Stimulated activated memory B cell treated with anti-CD40 and anti-IgM and Interleukin-4, amounts not matched to agents 10 μg/mL and 1 μg/mL and 100 μg/mL, for 72 hours (primary cell): ENCODE measurements around the gene BOLA2B.
"Not testable (repeated sequence)": the region's sequence is repeated elsewhere in the genome, so short reads cannot be mapped to it uniquely, and the experiment has no call there.

Experiments used
- ATAC-seq: fragments of 150-1000 bp; cut with Tn5 transposase; 2 replicates; pipeline ENCODE4 v1.10.0; 2021
- H3K27ac Mint-ChIP-seq: one replicate; pipeline ENCODE4 v1.8.0; 2022; ENCODE audit warnings: mild to moderate bottlenecking, mixed read lengths
- H3K27me3 Mint-ChIP-seq: one replicate; pipeline ENCODE4 v1.8.0; 2022; ENCODE audit warnings: mixed read lengths
- H3K36me3 Mint-ChIP-seq: one replicate; pipeline ENCODE4 v1.8.0; 2022; ENCODE audit warnings: mixed read lengths
- H3K4me1 Mint-ChIP-seq: one replicate; pipeline ENCODE4 v1.8.0; 2022; ENCODE audit warnings: mixed read lengths
- H3K4me3 Mint-ChIP-seq: one replicate; pipeline ENCODE4 v1.8.0; 2022; ENCODE audit warnings: mild to moderate bottlenecking, moderate library complexity, mixed read lengths
- H3K9me3 Mint-ChIP-seq: one replicate; pipeline ENCODE4 v1.8.0; 2022; ENCODE audit warnings: mixed read lengths

Gene BOLA2B

DNA sequence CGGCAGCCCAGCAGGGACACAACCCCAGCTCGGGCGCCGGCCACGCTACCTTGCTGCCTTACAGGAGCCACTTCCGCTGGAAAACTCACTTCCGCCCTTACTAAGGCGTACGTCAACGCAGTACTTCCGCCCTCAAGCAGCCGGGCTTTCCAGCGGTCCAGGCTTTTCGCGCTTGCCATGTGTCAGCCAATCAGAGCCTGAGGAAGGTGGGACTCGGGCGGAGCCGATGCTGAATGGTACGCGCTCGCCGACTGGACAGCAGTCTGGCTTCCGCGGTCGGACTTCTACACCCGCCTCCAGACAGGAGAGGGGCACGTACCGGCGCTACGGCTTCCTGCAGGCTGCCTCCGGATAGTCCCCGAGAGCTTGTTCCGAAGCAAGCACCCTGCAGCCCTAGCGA lies at the start of gene BOLA2B, which contains the start of gene SLX1A:
BOLA2B (minus strand) TSS at position 52 of the 400 bp plus-strand sequence. CDS start 71 bp downstream, outside the sequence.
SLX1A (plus strand) TSS at position 261 of the 400 bp plus-strand sequence. CDS start 210 bp downstream, outside the sequence.
- ATAC-seq = peak; percentile 96
- not testable (repeated sequence) for H3K4me3 Mint-ChIP-seq, H3K36me3 Mint-ChIP-seq, H3K9me3 Mint-ChIP-seq, H3K4me1 Mint-ChIP-seq, H3K27ac Mint-ChIP-seq, H3K27me3 Mint-ChIP-seq

DNA sequence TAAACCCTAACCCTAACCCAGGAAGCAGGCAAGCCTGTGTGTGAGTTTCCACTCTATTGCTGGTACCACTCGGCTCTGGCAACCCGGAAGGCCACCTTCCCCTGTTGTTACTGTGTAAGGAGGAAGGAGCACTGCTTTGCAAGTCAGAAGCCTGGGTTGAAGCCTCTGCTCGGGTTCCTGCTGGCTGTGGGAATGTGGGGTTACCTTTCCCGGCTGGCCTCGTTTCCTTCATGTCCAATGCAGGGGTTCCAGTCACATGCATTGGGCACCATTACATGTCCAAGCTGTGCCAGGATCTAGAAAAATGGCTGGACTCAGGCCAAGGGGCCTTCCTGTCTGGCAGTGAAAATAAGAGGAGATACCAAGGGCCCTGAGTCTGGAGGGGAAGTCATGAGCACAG lies 23.6 kb upstream of the BOLA2B start:
- H3K9me3 Mint-ChIP-seq, H3K27ac Mint-ChIP-seq, H3K36me3 Mint-ChIP-seq, H3K4me3 Mint-ChIP-seq, ATAC-seq, H3K4me1 Mint-ChIP-seq, H3K27me3 Mint-ChIP-seq: not testable (repeated sequence)

DNA sequence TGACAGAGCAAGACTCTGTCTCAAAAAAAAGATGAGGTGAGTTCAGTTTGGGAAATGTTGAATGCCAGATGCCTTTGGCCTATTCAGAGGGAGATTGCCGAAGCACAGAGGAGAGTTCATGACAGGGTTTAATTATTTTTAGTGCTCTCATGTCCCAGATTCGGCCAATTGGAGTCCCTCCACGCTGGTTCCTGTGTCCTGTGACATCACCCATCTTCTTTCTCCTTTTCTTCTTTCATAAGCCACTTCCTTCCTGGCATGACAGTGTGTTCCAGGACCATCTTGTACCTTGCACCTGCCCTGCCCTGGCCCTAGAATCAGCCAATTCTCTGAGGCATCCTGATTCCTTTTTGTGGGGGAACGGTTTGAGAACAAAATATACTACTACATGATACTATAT lies 17.9 kb upstream of the BOLA2B start:
- not testable (repeated sequence) for H3K4me3 Mint-ChIP-seq, H3K4me1 Mint-ChIP-seq, H3K36me3 Mint-ChIP-seq, H3K9me3 Mint-ChIP-seq, H3K27ac Mint-ChIP-seq, H3K27me3 Mint-ChIP-seq, ATAC-seq

DNA sequence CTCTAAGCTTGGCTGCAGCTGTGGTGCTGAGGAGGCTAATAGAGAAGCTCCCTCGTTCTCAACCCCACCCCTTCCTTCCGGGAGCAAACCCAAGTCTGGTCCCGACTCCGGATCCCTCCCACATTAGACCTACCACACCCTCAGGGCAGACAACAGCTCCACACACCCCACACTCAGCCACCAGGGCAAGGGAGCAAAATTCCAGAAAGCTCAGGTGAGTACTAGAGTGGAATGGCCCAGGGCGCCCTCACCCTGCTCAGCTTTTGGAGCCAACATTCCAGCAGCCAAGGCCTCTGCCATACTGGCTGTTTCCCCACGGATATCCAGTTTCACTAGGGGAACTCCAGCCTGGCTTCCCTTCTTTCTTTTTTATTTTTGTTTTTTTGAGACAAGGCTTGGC lies 15.6 kb upstream of the BOLA2B start:
- H3K27me3 Mint-ChIP-seq, H3K4me1 Mint-ChIP-seq, H3K4me3 Mint-ChIP-seq, H3K36me3 Mint-ChIP-seq, H3K27ac Mint-ChIP-seq, H3K9me3 Mint-ChIP-seq: not testable (repeated sequence)
- peak; percentile 51 for ATAC-seq

DNA sequence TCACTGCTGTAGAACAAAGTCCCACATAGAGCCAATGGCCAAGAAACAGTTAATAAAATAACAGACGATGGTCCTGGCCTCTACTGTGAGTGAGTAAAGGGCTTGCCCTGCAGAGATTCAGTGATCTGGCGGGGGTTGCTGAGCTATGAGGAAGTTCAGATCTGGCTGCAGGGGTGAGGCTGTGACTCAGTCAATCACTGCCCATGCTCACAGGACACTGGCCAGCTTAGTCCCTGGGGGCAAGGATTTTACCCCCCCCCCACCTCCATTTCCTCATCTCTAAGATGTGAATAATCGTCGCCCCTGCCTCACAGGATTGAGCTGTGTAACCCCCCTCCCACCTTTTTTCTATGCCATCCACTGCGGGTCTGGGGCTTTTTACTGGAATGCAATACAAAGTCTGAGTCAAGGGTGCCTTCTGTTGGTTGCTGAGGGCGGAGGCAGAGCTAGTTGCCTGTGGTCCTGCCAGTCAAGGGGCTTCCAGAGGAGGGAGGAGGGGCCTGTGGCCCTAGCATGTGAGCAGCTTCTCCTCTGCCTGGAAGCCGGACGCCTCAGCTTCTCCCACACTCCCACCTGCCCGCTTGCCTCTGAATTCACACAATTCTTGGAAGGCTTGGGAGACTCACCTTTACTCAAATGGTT lies 13.7 kb upstream of the BOLA2B start:
- not testable (repeated sequence) for H3K27ac Mint-ChIP-seq, H3K4me1 Mint-ChIP-seq, H3K9me3 Mint-ChIP-seq, H3K4me3 Mint-ChIP-seq, H3K36me3 Mint-ChIP-seq, H3K27me3 Mint-ChIP-seq
- peak; percentile 51 for ATAC-seq

DNA sequence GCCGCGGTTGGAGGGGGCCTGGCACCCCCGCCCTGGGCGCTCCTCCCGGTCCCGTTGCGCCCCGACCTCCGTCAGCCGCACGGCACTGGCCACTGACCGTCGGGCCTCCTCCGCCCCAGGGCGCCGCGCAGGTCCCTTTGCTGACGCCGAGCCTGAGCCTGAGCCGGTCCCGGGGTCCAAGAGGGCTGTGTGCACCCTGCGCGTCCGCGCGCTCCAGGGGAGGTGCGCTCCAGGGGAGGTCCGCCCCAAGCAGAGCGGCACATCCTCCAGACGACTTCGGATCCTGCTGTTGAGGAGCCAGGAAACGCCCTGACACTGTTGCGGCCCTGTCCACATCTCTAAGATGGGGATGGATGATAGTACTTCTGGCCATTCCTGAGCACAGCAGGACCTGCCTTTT lies 12.8 kb upstream of the BOLA2B start:
- H3K27me3 Mint-ChIP-seq, H3K4me3 Mint-ChIP-seq, H3K36me3 Mint-ChIP-seq, H3K27ac Mint-ChIP-seq, H3K4me1 Mint-ChIP-seq, H3K9me3 Mint-ChIP-seq: not testable (repeated sequence)
- peak; percentile 37 for ATAC-seq

DNA sequence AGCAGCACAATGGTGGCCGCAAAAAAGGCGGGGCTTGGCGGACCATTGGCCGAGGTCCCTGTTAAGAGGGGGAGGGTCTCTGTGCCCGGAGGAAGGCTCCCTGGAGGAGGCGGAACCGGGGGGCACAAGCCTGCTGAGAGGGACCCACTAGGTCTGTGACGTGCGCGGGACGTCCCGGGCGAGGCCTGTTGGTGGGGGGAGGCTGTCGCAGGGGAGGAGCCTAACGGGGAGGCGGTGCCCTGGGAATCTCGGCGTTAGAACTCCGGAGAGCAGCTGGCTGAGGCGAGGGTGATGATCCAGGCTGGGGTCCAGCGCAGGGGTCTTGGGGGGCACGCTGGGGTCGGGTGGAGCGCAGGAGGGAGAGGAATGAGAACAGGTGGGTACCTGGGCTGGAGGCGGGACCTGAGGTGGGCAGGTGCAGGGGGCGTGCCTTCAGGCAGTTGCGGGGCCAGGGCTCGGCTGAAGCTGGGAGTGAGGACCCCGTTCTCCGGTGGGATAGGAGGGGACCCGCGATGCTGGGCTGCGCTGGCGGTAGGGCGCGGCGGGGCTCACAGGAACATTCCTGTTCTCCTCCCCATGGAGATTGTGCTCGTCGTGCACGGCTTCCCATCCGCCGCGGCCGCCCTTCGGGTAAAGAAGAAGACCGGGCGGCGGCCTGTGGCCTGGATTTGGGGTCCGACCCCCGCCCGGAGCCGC lies 12.2 kb upstream of the BOLA2B start:
- H3K27ac Mint-ChIP-seq, H3K9me3 Mint-ChIP-seq, H3K36me3 Mint-ChIP-seq, H3K4me1 Mint-ChIP-seq, H3K27me3 Mint-ChIP-seq, H3K4me3 Mint-ChIP-seq: not testable (repeated sequence)
- ATAC-seq = peak; percentile 75

DNA sequence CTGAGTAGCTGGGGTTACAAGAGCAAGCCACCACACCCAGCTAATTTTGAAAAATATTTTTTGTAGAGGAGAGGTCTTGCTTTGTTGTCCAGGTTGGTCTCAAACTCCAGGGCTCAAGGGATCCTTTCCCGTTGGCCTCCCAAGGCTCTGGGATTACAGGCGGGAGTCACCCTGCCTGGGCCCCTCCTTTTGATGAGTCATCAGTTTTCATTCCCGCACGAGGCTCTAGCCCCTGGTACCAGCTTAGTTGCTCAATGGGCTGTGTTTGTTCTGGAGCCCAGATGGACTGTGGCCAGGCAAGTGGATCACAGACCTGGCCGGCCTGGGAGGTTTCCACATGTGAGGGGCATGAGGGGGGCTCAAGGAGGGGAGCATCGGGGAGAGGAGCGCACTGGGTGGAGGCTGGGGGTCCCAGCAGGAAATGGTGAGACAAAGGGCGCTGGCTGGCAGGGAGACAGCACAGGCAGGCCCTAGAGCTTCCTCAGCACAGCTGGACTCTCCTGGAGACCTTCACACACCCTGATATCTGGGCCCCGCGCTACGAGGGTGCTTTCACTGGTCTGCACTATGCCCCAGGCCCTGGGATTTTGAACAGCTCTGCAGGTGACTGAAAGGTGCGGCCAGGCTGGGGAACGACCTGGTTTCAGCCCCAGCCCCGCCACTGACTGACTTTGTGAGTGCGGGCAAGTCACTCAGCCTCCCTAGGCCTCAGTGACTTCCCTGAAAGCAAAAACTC lies 6.3 kb upstream of the BOLA2B start:
- H3K27ac Mint-ChIP-seq, ATAC-seq: not testable (repeated sequence)

DNA sequence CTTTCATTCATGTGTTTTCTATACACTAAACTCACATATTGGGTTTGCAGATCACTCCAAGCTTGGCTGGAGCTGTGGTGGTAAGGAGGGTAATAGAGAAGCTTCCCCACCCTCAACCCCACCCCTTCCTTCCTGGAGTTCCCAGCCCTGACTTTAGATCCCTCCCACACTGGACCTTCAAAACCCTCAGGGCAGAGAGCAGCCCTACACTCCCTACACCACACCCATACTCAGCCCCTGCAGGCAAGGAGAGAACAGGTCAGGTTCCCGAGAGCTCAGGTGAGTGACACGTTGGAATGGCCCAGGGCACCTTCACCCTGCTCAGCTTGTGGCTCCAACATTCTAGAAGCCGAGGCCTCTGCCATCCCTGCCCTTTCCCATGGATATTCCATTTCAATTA lies 5.6 kb upstream of the BOLA2B start, which contains the start of gene SULT1A3:
SULT1A3 (plus strand) TSS at position 207 of the 400 bp plus-strand sequence. CDS start 1,474 bp downstream, outside the sequence.
- not testable (repeated sequence) for H3K4me3 Mint-ChIP-seq, ATAC-seq, H3K27ac Mint-ChIP-seq, H3K36me3 Mint-ChIP-seq, H3K4me1 Mint-ChIP-seq, H3K27me3 Mint-ChIP-seq, H3K9me3 Mint-ChIP-seq

More for the DNA sequence above, 6.3 kb upstream of the BOLA2B start:
- H3K27me3 Mint-ChIP-seq, H3K9me3 Mint-ChIP-seq, H3K4me1 Mint-ChIP-seq, H3K4me3 Mint-ChIP-seq, H3K36me3 Mint-ChIP-seq: not testable (repeated sequence)

DNA sequence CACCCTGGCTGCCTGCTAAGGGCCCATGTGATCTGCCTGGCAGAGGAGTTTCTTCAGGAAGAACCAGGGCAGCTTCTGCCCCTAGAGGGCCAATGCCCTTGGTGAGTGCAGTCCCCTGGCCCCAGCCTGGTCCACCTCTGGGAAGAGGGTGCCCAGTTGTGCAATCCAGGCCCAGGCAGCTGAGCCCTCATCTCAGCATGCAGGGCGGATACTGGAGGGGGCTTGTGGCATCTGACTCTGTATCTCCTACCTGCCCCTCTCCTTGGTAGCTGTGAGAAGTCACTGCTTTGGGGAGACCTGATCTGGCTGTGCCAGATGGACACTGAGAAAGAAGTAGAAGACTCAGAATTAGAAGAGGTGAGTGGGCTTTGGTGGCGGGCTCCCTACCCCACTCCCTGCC lies 3.5 kb upstream of the BOLA2B start:
- not testable (repeated sequence) for H3K4me1 Mint-ChIP-seq, H3K36me3 Mint-ChIP-seq, H3K9me3 Mint-ChIP-seq, H3K27me3 Mint-ChIP-seq, H3K4me3 Mint-ChIP-seq, ATAC-seq, H3K27ac Mint-ChIP-seq

DNA sequence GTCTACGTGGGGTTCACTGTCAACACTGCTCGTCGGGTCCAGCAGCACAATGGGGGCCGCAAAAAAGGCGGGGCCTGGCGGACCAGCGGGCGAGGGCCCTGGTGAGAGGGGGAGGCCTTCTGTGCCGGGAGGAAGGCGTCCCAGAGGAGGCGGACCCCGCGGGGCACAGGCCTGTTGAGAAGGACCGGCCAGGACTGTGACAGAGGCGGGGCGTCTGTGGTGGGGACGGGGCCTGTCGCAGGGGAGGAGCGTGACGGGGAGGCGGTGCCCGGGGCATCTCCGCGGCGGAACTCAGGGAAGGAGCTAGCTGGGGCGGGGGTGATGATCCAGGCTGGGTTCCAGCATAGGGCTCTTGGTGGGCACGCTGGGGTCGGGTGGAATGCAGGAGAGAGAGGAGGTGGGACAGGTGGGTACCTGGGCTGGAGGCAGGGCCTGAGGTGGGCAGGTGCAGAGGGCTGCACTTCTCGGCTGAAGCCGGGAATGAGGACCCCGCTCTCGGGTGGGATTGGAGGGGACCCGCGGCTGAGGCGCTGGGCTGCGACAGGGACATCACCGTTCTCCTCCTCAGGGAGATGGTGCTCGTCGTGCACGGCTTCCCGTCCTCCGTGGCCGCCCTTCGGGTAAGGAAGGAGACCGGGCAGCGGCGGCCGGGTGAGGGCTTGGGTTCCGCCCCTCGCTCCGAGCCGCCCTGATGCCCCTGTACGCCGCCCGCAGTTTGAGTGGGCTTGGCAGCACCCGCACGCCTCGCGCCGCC lies 883 bp upstream of the BOLA2B start:
- H3K4me1 Mint-ChIP-seq, H3K36me3 Mint-ChIP-seq, H3K27me3 Mint-ChIP-seq, H3K9me3 Mint-ChIP-seq, H3K4me3 Mint-ChIP-seq, H3K27ac Mint-ChIP-seq: not testable (repeated sequence)
- ATAC-seq = peak; percentile 88

DNA sequence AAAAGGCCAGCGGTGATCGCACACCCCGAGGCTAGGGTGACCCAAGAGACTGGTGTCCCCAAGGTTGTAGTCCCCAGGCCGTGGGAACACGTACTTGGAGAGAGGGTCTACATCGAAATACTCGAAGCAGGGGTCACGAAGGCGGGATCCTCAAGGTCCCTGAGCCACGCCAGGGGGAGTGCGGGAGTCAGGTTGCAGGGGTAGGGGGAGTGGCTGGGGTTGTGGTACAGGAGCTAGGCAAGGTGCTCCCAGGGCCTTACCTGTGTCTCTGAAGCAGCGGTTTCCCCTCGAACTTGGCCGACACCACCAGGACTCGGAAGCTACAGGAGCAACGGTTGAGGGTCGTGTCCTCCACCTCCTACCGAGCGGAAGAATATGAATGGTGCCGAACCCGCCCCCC lies 368 bp downstream of the BOLA2B start:
- not testable (repeated sequence) for H3K9me3 Mint-ChIP-seq, H3K27ac Mint-ChIP-seq, H3K27me3 Mint-ChIP-seq, H3K4me1 Mint-ChIP-seq, H3K36me3 Mint-ChIP-seq, H3K4me3 Mint-ChIP-seq
- peak; percentile 43 for ATAC-seq

DNA sequence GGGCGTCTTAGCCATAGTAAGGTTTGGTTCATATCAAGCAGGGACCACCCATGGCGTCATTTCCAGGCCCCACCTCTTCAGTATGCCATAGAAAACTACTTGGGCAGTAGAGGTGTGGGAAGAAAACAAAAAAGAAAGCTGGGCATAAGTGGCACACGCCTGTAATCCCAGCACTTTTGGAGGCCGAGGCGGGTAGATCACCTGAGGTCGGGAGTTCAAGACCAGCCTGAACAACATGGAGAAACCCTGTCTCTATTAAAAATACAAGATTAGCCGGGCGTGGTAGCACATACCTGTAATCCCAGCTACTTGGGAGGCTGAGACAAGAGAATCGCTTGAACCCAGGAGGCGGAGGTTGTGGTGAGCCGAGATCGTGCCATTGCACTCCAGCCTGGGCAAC lies 2.3 kb downstream of the BOLA2B start:
- not testable (repeated sequence) for H3K9me3 Mint-ChIP-seq, H3K27ac Mint-ChIP-seq, H3K27me3 Mint-ChIP-seq, H3K4me3 Mint-ChIP-seq, ATAC-seq
- H3K36me3 Mint-ChIP-seq = peaks cover 20% of the 10 kb centered on the region
- H3K4me1 Mint-ChIP-seq = peaks cover 15% of the 10 kb centered on the region

DNA sequence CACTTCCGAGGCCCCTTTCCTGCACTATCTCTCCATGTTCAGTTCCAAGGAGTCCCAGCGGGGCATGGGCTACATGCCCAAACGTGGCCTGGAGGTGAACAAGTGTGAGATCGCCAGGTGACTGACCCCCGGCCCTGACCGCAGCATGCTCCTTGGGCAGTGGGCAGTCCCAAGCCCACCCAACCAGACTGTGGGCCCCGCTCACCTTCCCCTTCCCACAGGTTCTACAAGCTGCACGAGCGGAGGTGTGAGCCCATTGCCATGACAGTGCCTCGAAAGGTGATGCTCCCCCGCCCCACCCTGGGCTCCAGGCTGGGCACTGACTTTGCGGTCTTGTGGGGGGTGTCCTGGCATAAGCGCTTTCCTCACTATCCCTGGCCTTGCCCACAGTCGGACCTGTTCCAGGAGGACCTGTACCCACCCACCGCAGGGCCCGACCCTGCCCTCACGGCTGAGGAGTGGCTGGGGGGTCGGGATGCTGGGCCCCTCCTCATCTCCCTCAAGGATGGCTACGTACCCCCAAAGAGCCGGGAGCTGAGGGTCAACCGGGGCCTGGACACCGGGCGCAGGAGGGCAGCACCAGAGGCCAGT lies 5.4 kb downstream of the BOLA2B start:
- H3K4me3 Mint-ChIP-seq = peak overlapping the region; percentile 31
- peak overlapping the region; percentile 98 for H3K27ac Mint-ChIP-seq
- no peak for ATAC-seq
- peaks cover 44% of the 10 kb centered on the region for H3K36me3 Mint-ChIP-seq
- peaks cover 27% of the 10 kb centered on the region for H3K4me1 Mint-ChIP-seq
- no peaks in the 10 kb centered on the region for H3K27me3 Mint-ChIP-seq
- H3K9me3 Mint-ChIP-seq = no peaks in the 10 kb centered on the region

DNA sequence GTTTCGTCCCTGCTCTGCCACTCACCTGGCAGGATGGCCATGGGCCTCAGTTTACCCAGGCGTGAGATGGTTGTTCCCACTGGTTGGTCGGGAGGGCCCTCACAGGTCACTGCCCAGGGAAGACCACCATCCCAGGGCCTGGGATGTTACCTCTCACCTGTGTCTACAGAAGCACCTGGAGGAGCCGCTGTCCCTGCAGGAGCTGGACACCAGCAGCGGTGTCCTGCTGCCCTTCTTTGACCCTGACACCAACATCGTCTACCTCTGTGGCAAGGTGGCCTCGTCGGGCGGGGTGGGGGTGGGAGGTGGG lies 6.0 kb downstream of the BOLA2B start:
- Mint-ChIP-seq H3K36me3 (peaks cover 44% of the 10 kb centered on the region), H3K4me3 (peak overlapping the region; percentile 94), H3K27ac (peak overlapping the region; percentile 98), H3K27me3 (no peaks in the 10 kb centered on the region), H3K4me1 (peaks cover 31% of the 10 kb centered on the region), H3K9me3 (no peaks in the 10 kb centered on the region)
- no peak for ATAC-seq
